NOMO-1 treated with dmso at 0.1 percent for 144 hours (cell line): ENCODE measurements around the gene BSND.

Experiments
- DNase-seq: peaks from one replicate; lab custom pipeline; 2025; ENCODE audit not compliant: unreplicated experiment; lab: John Stamatoyannopoulos, UW

Gene BSND

DNA sequence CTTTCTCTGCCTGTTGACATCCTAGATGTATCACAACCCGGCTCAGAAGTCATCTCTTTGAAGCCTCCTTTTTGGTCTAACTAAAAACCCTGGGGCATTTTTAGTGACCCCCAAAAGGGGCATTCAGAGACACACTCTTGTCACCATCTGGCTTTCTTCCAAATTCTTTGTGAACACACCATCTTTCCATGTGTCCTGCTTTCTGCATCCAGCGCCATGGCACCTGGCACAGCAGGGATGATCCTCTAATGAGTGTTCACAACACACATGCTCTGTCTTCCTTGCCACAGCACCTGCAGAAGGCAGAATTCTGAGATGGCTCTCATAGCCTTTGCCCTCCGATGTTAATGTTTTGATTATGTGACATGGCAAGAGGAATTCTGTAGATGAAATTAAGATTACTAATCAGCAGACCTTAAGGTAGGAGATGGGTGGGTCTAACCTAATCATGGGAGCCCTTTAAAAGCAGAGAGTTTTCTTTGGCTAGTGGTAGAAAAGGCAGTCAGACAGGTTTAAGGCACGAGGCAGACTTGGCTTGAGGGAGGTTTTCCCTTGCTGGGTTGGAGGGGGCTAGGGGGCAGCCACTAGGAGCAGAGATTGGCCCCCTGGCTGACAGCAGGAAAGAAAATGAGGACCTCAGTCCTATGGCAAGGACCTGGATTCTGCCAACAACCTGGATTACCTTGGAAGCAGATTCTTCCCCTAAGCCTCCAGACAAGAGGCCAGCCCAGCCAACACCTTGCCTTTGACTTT, 23.2 kb upstream of the BSND start:
- DNase-seq: no peak

DNA sequence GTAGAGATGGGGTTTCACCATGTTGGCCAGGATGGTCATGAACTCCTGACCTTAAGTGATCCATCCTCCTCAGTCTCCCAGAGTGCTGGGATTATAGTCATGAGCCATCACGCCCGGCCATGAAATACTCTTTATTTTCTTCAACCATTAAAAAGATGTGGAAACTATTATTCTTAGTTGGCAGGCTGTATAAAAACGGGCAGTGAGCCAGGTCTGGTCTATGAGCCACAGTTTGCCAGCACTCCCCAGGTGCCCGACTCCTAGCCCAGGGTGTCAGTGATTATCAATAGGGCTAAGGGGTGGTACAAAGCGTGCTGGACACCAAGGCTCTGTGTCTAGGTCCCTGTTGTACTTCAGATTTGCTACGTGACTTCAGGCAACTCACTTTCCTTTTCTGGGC, 22.0 kb upstream of the BSND start:
- no peak for DNase-seq

DNA sequence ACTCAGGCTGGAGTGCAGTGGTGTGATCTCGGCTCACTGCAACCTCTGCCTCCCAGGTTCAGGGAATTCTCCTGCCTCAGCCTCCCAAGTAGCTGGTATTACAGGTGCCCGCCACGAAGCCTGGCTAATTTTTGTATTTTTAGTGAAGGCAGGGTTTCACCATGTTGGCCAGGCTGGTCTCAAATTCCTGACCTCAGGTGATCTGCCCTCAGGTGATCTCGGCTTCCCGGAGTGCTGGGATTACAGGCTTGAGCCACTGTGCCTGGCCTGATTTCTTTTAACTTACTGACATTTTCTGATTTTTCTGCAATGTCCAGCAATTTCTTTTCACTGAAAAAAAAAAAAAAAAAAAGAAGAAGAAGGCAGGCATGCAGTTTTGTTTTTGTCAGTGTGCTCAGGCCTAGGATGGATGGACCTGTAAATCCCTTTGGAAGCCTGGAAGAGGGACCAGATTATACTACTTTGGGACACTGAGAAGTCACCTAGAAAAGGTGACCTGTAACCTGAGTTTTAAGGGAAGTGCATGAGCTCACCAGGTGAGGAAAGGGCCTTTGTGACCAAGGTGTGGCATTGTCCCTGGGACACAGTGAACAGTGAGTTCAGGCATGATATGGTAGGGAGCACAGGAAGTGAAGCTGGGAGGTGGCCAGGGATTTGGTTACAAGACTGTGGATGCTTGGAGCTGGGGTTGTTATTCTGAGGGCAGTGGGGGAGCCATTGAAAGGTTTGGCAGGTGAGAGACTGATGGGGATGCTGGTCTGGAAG, 21.0 kb upstream of the BSND start:
- no peak for DNase-seq

DNA sequence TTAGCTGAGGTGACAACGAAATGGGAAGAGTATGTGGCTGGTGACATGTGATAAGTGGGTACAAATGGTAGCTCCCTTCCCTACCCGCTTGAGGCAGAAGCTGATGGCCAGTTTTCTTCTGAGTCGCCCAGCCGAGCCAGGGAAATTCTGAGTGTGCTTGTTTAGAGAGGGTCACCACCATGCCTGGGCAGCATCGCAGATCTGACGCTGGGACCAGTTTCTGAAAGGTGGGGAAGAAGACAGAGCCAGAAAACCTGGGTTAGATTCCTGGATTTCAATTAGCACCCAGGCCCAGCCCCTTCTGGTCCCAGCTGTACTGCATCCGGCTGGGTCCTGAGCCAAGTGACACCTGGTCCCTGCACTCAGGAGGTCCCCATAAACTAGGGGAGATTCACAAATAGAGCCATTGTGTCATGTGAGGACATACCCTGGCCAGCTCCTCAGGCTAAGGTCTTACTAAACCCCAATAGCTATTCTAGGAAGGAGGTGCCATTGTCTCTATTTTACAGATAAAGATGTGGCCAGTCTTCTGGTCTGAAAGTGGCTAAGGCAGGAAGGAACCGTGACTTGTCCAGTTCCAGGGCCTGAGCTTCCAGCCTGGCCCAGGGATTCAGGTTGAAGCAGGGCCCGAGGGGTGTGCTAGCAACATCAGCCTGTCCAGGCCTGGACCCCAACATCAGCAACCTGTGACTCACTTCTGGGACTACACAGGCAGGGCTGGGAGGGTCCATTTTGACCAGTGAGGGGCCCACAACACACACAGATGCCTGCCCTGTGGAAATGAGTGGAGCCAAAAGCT, 20.0 kb upstream of the BSND start:
- no peak for DNase-seq

DNA sequence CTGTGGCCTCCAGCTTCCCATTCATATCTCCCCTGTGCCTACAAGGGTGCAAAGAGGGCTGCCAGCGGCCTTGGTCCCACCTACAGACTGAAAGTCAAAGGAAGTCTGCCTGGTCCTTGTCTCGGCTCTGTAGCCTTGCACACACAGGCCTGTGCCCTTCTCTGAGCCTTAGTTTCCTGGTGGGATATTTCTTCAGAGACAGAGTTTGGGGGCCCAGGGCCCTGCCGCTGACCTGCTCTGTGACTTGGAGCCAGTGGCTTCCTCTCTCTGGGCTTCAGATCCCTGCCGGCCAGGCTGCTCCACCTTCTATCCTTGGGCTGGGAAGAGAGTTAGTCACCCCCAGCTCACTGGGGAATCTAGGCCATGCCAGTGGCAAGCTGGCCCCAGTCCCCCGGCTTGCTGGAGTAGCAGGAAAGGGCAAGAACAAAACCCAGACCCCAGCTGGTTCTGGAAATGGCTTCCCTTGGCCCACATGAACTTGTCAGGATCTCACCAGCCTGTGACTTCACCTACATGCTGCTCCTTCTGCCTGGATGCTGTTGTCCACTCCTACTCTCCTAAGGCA, 19.3 kb upstream of the BSND start:
- DNase-seq: no peak

DNA sequence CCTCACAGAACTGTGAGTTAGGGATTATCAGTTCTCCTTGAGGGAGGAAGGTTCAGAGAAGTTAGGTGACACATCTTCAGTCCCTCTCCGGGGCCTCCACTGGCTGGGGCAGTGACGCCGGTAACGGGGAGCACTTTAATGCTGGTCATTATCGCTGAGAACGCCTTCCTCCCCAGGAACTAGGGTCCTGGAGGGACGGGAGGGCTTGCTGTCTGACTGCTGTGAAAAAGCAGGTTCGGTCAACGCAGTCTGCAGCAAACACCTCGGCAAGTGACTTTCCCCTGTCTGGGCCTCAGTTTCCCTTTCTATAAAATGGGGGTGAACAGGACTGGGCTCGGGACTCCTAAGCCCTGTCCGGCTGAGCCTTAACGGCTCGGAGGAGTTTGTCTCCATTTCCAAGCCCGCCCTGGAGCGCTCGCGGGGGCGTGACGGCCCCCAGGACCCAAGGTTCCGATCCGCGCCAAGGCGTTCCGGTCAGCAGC, 18.6 kb upstream of the BSND start:
- no peak for DNase-seq

DNA sequence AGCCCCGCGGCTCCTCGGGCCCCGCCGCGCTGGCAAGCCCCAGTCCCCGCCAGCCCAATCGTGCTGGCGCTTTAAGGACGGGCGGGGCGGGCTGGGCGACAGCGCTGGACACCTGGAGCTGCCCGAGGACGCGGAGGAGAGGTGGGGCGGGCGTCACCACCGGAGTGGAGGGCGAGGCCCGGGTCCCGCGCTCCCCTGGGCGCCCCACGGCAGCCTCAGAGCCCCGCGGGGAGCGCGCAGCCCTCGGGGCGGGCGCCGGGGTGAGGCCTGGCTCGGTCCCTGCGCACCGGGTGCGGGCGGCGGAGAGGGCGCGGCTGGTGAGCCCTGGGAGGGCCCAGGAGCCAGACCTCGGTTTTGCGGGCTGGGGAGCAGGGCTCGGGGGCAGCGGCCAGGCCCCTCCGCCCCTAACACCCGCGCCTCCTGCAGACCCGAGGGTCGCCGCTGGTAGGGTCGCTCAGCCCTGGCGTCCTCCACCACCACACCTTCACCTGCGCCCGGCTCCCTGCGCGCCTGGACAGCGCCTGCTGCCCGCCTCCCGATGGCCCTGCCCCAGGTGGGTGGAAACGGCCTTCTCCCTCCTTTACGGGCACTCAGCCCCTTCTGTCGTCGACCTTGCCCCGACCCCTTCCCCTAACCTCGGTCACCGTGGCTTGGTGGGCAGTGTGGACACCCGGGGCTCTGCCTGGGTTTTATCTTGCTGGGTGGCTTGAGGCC, 18.0 kb upstream of the BSND start, which contains the start of gene TMEM61:
Gene TMEM61, plus strand, starts transcription at position 101 of the 714 bp plus-strand sequence. Its CDS starts 438 bp downstream, at position 539.
- DNase-seq: no peak

DNA sequence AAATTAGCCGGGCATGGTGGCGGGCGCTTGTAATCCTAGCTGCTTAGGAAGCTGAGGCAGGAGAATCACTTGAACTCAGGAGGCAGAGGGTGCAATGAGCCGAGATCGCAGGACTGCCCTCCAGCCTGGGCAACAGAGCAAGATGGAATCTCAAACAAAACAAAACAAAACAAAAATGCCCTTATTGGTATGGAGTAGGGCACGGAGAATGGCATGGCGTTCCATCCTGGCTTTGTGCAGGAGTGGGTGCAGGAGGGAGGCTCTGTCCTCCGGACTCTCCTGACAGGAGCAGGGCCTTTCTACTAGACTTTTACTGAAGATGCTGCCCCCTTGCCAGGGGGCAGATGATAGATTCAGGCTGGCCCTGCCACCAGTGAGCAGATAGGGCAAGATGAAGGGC, 17.3 kb upstream of the BSND start:
- DNase-seq: no peak

DNA sequence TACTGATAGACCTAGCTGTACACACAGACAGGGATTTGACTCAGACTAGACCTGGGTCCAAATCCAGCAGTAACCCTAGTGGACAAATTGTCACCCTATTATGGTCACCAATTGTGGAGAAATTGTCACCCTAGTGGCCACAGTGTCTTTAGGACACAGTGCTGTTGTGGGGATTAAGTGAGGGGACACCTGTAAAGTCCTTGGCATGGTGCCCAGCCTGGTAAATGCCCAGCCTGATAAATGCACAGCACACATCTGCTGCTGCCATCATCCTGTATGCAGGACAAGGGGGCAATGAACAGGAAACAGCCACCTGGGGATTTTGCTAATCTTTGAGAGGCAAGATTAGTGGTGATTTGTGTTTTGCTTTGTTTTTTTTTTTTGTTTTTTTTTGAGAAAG, 16.0 kb upstream of the BSND start:
- DNase-seq: no peak

DNA sequence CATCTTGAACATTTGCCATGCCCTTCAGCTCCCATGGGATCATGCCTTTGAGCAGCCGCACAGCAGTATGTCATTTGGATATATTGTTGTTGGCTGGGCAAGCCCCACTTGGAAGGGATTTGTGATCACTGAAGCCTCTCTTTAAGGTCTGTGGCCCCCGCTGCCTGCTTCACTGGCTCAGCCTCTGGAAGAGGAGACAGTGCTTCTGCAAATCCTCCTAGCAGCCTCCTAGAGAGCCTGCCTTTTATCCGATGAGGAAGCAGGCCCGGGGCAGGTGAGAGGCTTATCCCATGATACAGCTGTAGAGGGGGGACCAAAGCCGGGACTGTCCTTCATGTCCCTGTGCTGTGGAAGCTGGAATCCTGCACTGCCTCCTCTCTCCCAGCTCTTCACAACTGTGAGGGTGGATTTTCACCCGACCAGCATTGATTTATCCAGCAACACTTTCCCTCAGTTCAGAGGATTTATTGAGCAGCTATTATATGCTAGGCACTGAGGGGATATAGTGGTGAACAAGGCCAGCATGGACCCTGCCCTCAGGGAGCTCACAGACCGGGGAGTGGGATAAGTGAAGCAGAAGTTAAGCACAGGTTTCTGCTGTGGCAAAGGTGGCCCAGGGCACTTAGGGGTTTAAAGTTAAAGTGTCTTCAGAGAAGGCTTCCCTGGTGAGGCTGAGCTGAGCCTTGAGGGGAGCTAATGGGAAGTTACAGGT, 14.4 kb upstream of the BSND start:
- no peak for DNase-seq

DNA sequence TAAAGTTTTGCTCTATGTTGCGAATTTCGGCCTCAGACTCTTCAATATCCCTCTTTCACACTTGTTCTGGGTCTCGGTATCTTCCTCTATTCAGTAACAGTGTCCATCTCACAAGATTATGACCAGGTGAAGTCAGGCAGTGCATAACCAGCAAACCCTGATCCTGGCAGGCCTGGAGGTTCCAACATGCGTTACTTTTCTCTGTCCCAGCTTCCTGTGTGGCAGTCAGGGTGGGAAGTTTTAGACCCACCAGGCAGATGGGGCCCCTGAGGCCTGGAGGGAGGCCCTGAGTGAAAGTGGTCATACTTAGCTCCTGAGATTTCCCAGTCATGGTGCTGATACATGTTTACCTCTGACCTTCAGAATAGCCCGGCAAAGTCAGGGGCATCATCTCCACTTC, 13.2 kb upstream of the BSND start:
- no peak for DNase-seq

DNA sequence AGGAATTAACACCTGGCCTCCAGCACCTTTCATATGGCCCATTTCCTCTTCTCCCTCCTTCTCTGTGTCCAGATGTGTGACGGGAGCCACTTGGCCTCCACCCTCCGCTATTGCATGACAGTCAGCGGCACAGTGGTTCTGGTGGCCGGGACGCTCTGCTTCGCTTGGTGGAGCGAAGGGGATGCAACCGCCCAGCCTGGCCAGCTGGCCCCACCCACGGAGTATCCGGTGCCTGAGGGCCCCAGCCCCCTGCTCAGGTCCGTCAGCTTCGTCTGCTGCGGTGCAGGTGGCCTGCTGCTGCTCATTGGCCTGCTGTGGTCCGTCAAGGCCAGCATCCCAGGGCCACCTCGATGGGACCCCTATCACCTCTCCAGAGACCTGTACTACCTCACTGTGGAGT, 12.7 kb upstream of the BSND start:
- DNase-seq: no peak

DNA sequence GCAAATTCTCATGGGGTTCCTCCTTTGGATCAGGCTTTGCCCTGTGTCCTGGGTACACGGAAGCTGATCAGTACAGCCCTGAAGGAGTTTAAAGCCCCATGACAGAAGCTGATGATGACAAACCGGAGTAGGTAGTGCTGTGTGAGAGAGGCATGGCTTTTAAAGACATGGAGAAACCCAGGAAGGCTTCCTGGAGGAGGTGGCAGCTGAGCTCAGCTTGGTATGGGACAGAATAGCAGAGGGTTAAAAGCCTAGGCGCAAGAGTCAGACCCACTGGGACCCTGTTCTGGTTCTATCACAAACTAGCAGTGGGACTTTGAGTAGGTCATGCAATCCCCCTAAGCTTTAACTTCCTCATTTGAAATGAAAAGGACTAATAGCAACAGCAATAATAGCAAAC, 12.2 kb upstream of the BSND start:
- no peak for DNase-seq

DNA sequence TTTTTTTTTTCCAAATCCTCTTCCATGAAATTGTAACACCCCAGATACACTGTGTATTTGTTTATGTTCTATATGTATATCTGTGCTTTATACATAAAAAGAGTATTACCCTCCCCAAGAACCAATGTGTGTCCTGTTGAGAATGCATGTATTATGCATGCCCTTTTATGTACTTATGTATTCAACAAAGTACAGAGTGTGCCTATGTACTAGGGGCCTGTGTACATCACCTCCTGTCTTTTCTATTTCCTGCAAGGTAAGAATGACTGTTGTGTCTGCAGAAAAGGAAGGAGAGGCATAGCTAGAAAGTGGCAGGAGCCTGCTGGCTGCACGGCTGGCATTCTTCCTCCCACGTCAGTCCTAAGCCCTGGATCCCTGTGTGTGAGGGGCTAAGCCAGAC, 11.3 kb upstream of the BSND start:
- DNase-seq: no peak

DNA sequence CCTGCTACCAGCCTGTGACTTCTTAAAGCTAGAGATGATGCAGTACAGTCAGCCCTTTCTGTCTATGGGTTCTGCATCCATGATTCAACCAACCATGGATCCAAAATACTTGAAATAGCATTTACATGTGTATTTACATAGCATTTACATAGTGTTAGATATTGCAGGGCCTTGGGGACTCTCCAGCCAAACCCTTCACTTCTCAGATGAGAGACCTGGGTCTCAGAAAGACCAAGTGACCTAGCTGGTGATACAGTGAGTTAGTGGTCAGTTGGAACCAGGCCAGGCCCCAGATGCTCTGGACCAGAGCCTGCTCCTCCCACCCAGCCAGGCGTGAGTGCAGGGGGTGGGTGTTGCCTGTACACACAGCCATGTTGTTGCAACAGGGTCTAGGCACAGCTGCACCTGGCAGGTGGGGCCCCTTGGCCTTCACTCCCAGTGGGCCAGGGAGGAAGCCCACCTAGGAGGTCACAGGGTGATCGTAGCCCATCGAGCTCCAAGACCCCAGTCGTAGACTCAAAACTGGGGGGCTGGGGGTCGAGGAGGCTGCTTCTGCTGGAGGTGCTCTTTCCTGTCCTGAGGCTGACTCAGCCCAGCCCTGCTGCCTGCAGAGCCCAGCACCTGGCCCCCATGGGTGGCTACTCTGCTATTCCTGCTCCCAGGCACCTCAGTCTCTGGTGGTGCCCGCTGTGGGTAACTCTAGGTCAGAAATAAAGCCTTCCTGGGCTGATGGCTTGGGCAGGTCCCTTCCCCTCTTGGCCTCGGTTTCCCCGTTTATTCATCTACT, 10.6 kb upstream of the BSND start:
- DNase-seq: no peak

DNA sequence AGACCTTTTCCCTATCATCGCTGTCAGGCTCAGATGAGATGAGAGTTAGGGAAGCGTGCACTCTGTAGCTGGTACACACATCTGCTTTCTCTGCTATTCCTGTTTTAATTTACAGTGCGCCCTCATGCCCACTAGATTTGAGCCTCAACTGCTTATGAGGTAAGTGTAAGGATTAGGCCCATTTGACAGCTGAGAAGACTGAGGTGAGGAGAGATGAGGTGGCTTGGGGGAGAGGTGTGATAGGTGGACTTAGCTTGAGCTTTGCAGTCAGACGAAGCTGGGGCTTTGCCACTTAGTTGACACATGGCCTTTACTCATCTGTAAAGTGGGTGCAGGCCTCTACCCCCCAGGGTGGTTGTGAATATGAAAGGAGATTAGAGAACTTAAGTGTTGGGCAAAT, 9.8 kb upstream of the BSND start:
- DNase-seq: no peak

DNA sequence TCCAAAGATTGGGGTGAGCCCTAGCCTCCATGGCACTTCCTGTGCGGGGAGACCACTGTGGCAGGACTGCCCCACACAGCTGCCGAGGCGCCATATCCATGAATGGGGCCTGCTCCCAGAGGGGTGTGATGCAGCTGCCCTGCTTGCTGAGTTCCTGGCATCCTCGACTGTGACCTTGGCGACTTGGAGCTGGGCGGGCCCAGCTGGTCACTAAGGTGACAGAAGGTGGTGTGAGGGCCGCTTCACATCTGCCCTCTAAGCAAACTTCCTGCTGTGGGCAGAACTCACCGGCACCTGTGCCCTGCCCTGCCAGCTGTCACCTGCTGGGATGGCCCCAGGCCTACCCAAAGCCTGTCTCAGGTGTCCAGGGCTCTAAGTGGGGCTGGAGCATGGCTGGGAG, 9.3 kb upstream of the BSND start:
- no peak for DNase-seq

DNA sequence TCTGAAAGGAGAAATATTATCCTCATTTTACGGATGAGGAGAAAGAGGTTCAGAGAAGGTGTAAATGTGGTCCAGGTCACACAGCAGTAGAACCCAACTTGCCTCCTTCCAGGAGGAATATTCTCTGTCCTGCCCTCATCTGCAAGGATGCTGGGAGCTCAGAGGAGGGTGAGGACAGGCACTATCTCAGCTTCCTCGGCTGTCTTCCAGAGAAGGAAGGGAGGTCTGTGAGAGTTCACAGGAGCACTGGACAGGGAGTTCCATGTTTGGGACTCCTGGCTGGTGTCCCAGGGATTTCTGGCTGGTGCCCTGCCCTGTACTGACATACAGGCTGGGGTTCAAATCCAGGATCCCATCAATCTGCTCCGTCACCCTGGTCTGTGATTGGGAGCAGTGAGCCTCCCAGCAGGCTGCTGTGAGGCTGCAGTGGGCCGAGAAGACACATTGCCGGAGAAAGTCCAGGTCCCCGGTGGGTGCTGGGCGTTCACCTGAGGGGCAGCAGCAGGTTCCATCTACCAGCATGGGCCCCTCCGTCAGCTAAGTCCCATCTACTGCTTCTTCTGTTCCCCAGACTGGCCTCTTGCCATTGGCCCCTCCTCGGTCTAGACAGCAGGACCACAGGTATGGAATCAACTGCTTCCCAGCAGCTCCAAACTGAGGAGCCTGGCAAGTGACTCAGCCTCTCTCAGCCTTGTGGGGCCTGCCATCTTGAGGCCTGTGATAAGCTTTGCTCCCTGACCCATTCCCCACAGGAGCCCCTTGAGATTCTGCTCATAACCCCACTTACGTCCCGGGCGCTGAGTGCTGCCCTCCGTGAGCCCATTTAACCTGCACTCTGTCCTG, 8.5 kb upstream of the BSND start:
- no peak for DNase-seq
